Gastroesophageal sphincter (tissue), 3 donors: ENCODE data around the gene MED22.

Experiments
- POLR2A ChIP-seq, 2 donors: fragments of 450-650 bp; IDR thresholded peaks; one replicate each; pipeline ENCODE4 v1.6.1; 2017; ENCODE audit warnings: antibody characterized with exemption in 2 of 2, mild to moderate bottlenecking in 2 of 2, moderate library complexity in 1 of 2
- TF ChIP-seq, protein P1 (sequence below), 4 experiments: fragments of 200-600 bp in 2 of 4; fragments of 450-650 bp in 2 of 4; sonication (generic) in 1 of 4; IDR thresholded peaks; one replicate each; pipeline ENCODE4 v1.5.1; 2017 to 2019; ENCODE audit warnings: antibody characterized with exemption in 4 of 4, mild to moderate bottlenecking in 2 of 4, moderate library complexity in 2 of 4

GRCh38 chr9:133390713-133391112 lies 42.8 kb upstream of the MED22 start:
- TF ChIP-seq, protein P1, sequence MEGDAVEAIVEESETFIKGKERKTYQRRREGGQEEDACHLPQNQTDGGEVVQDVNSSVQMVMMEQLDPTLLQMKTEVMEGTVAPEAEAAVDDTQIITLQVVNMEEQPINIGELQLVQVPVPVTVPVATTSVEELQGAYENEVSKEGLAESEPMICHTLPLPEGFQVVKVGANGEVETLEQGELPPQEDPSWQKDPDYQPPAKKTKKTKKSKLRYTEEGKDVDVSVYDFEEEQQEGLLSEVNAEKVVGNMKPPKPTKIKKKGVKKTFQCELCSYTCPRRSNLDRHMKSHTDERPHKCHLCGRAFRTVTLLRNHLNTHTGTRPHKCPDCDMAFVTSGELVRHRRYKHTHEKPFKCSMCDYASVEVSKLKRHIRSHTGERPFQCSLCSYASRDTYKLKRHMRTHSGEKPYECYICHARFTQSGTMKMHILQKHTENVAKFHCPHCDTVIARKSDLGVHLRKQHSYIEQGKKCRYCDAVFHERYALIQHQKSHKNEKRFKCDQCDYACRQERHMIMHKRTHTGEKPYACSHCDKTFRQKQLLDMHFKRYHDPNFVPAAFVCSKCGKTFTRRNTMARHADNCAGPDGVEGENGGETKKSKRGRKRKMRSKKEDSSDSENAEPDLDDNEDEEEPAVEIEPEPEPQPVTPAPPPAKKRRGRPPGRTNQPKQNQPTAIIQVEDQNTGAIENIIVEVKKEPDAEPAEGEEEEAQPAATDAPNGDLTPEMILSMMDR (IDR thresholded peaks at IDR 0.05): no peak
- no peak for TF ChIP-seq POLR2A (IDR thresholded peaks at IDR 0.05)
